B cell (primary cell): ENCODE results near the gene PPP2R2C. TPM values are rescaled to one million over a fixed set of nuclear protein-coding genes. Genes with fewer than 3 reads are reported as not detected.

ENCODE experiments used
- ATAC-seq: fragments of 200-7000 bp; cut with Tn5 transposase; one replicate; pipeline ENCODE4 v1.10.0; 2021; ENCODE audit warnings: low read depth, mild to moderate bottlenecking, moderate number of reproducible peaks, moderate library complexity
- CTCF ChIA-PET: fragments of 350-600 bp; sonication (Branson Sonifier 250); formaldehyde crosslinking; loops from one replicate; lab custom pipeline; 2021; ENCODE audit warnings: antibody characterized with exemption, inconsistent platforms; lab: Charles Lee
- POLR2A ChIA-PET: fragments of 350-600 bp; sonication (Branson Sonifier 250); formaldehyde crosslinking; loops from one replicate; lab custom pipeline; 2021; ENCODE audit warnings: antibody characterized with exemption; lab: Charles Lee
- DNase-seq: peaks from one replicate; pipeline ENCODE4 v3.0.0; 2013
- H2AFZ ChIP-seq: 2 replicates; pipeline ENCODE4 v1.6.1; 2012; ENCODE audit warnings: mild to moderate bottlenecking, low read depth, low read length; ENCODE audit not compliant: insufficient read depth, poor library complexity, severe bottlenecking
- H3K27ac ChIP-seq, 2 donors: 1 replicate in 1 of 2; 2 replicates in 1 of 2; pipeline ENCODE4 v1.5.1; 2012 to 2013; ENCODE audit warnings: low read length in 2 of 2, mild to moderate bottlenecking in 2 of 2, moderate library complexity in 1 of 2
- H3K27me3 ChIP-seq, 4 experiments: fragments of 200-600 bp in 1 of 4; sonication (generic) in 1 of 4; replicated peaks in 1 of 4; 1 replicate in 2 of 4; 2 replicates in 2 of 4; pipeline versions ENCODE4 v1.6.1 to v1.7.0; 2013 to 2016; ENCODE audit warnings: low read length in 3 of 4, mild to moderate bottlenecking in 2 of 4, mixed read lengths in 1 of 4, moderate library complexity in 1 of 4; ENCODE audit not compliant: insufficient read depth in 4 of 4, control insufficient read depth in 3 of 4; ENCODE audit errors: control extremely low read depth in 1 of 4
- H3K36me3 ChIP-seq, 2 experiments: replicated peaks in 1 of 2; 1 replicate in 1 of 2; 2 replicates in 1 of 2; pipeline versions ENCODE4 v1.6.1 to v1.7.1; 2013; ENCODE audit warnings: low read length in 1 of 2; ENCODE audit not compliant: insufficient read depth in 2 of 2, control insufficient read depth in 1 of 2; ENCODE audit errors: control extremely low read depth in 1 of 2, extremely low read depth in 1 of 2
- H3K4me1 ChIP-seq, 2 donors: fragments of 200-600 bp in 1 of 2; sonication (generic) in 1 of 2; 1 replicate in 1 of 2; 2 replicates in 1 of 2; pipeline versions ENCODE4 v1.5.1 to v1.6.1; 2013 to 2017; ENCODE audit warnings: low read length in 2 of 2; ENCODE audit not compliant: control insufficient read depth in 2 of 2, insufficient read depth in 2 of 2
- H3K4me2 ChIP-seq: replicated peaks from 2 replicates; pipeline ENCODE3; 2012; ENCODE audit warnings: mild to moderate bottlenecking, low read depth, low read length; ENCODE audit not compliant: poor library complexity, severe bottlenecking
- H3K4me3 ChIP-seq, 5 experiments: fragments of 200-600 bp in 1 of 5; sonication (generic) in 1 of 5; 1 replicate in 3 of 5; 2 replicates in 2 of 5; pipeline versions ENCODE4 v1.5.1 to v1.7.0; 2011 to 2016; ENCODE audit warnings: low read length in 4 of 5, mild to moderate bottlenecking in 4 of 5, low read depth in 2 of 5, control low read depth in 1 of 5, moderate library complexity in 1 of 5; ENCODE audit not compliant: insufficient read depth in 1 of 5; ENCODE audit errors: control extremely low read depth in 1 of 5, extremely low read depth in 1 of 5
- H3K79me2 ChIP-seq: fragments of 200-600 bp; sonication (generic); one replicate; pipeline ENCODE4 v1.6.0; 2016; ENCODE audit warnings: low read length; ENCODE audit not compliant: control insufficient read depth, insufficient read depth
- H3K9ac ChIP-seq: fragments of 200-600 bp; sonication (generic); 2 replicates; pipeline ENCODE4 v1.6.1; 2017; ENCODE audit warnings: mild to moderate bottlenecking, low read length, moderate library complexity
- H3K9me3 ChIP-seq, 3 donors: one replicate each; pipeline versions ENCODE4 v1.6.1 to v1.7.1; 2013; ENCODE audit warnings: low read length in 2 of 3; ENCODE audit not compliant: control insufficient read depth in 2 of 3, insufficient read depth in 1 of 3; ENCODE audit errors: control extremely low read depth in 1 of 3
- H4K20me1 ChIP-seq: 2 replicates; pipeline ENCODE4 v1.6.0; 2012; ENCODE audit warnings: mild to moderate bottlenecking, low read length; ENCODE audit not compliant: insufficient read depth, control insufficient read depth, poor library complexity, severe bottlenecking
- H3K27ac Mint-ChIP-seq: one replicate; pipeline ENCODE4 v1.8.0; 2021; ENCODE audit warnings: mixed read lengths
- H3K27me3 Mint-ChIP-seq: one replicate; pipeline ENCODE4 v1.8.0; 2021; ENCODE audit warnings: mixed read lengths
- H3K4me1 Mint-ChIP-seq: one replicate; pipeline ENCODE4 v1.8.0; 2021; ENCODE audit warnings: mixed read lengths
- H3K4me3 Mint-ChIP-seq: one replicate; pipeline ENCODE4 v1.8.0; 2021; ENCODE audit warnings: mixed read lengths
- H3K9me3 Mint-ChIP-seq: one replicate; pipeline ENCODE4 v1.8.0; 2022; ENCODE audit warnings: mixed read lengths; ENCODE audit not compliant: insufficient read depth
- EZH2 ChIP-seq: IDR thresholded peaks from 2 replicates; pipeline ENCODE4 v1.6.1; 2012; ENCODE audit warnings: borderline replicate concordance, low read depth, mild to moderate bottlenecking, moderate library complexity, low read length; ENCODE audit not compliant: insufficient read depth, poor library complexity, severe bottlenecking
- WGBS: methylation state at CpG from one replicate; pipeline ENCODE4 v1.1.5; 2013; ENCODE audit warnings: missing lambda C conversion rate; ENCODE audit not compliant: insufficient coverage; 5-methylcytosine and 5-hydroxymethylcytosine counted together
- intact Hi-C: fragments of 100-400 bp; cut with micrococcal nuclease; formaldehyde crosslinking; loops from one replicate; pipeline ENCODE4 v1.10.0; 2022
- polyA plus RNA-seq: library from polyadenylated mRNA; depleted of rRNA; stranded (reverse); fragments of >200 nt; gene quantifications from 2 replicates; pipeline ENCODE4 v1.2.3, GENCODE V29; 2012
- total RNA-seq, 2 donors: library from RNA; stranded (reverse); fragments of 120-200 nt in 1 of 2; gene quantifications; 1 replicate in 1 of 2; 2 replicates in 1 of 2; pipeline versions ENCODE4 v1.2.3 to v1.2.4, GENCODE V29; 2013 to 2022
- TF ChIP-seq, protein P1 (sequence below): fragments of 200-600 bp; IDR thresholded peaks from one replicate; pipeline ENCODE4 v1.8.0; 2022; ENCODE audit warnings: antibody characterized with exemption, mild to moderate bottlenecking

The PPP2R2C gene
- total and polyA plus RNA-seq, 2 donors (not counting 1 experiment from before 2014, with no cell fraction given) = not detected

DNA sequence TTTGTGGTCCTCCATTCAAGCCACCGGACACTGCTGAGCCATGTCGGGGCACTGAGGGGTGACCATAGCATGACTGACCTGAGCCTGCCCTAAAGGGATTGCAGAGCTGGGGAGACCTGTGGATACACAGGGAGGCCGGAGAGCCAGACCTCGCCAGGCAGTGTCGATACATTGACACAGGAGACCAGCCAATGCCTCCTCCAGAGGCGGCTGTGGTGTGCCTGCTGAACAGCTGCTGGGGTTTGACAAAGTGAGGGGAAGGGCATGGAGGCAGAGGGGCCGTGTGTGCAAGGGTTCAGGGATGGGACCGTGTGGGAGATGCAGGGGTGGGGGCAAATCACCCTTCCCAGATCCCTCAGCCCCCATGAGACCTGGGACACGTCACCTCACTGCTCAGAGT lies 48.0 kb downstream of the PPP2R2C start:
- H3K27ac Mint-ChIP-seq = no peak overlapping the region
- no peaks in the 10 kb centered on the region for H3K9me3 Mint-ChIP-seq
- no peak overlapping the region for H3K4me3 Mint-ChIP-seq

DNA sequence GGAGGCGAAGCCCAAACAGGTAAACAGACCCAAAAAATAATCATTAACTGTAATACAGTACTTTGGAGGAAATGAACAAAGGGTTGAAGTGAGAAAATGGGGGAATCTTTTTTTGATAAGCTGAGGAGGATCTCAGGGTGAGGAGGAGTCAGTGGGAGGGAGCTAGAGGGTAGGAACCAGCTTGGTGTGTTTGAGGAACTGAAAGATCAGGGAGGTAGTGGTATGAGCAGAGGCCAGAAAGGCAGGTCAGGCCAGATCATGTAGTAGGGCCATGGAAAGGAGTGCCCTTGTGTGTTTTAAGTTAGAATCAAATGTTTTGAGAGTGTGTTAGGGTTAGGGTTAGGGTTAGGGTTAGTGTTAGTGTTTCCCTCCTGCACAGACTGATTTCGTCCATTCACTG lies 48.8 kb downstream of the PPP2R2C start:
- DNase-seq = no peak
- Histone ChIP-seq H3K79me2 (no peaks in the 10 kb centered on the region), H4K20me1 (no peaks in the 10 kb centered on the region), H3K4me2 (no peak overlapping the region), H3K36me3 (no peaks in the 10 kb centered on the region), H3K27ac (no peak overlapping the region), H3K9me3 (peaks cover 0 to 11% (median 0%) of the 10 kb centered on the region in 3 donors), H3K9ac (no peak overlapping the region), H2AFZ (no peak overlapping the region), H3K4me3 (no peak overlapping the region), H3K4me1 (no peaks in the 10 kb centered on the region), H3K27me3 (no peaks in the 10 kb centered on the region)
- Mint-ChIP-seq H3K4me3 (no peak overlapping the region), H3K4me1 (no peaks in the 10 kb centered on the region), H3K9me3 (no peaks in the 10 kb centered on the region), H3K27me3 (no peaks in the 10 kb centered on the region), H3K27ac (no peak overlapping the region)
- no peak for TF ChIP-seq EZH2
- TF ChIP-seq, protein P1, sequence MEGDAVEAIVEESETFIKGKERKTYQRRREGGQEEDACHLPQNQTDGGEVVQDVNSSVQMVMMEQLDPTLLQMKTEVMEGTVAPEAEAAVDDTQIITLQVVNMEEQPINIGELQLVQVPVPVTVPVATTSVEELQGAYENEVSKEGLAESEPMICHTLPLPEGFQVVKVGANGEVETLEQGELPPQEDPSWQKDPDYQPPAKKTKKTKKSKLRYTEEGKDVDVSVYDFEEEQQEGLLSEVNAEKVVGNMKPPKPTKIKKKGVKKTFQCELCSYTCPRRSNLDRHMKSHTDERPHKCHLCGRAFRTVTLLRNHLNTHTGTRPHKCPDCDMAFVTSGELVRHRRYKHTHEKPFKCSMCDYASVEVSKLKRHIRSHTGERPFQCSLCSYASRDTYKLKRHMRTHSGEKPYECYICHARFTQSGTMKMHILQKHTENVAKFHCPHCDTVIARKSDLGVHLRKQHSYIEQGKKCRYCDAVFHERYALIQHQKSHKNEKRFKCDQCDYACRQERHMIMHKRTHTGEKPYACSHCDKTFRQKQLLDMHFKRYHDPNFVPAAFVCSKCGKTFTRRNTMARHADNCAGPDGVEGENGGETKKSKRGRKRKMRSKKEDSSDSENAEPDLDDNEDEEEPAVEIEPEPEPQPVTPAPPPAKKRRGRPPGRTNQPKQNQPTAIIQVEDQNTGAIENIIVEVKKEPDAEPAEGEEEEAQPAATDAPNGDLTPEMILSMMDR = no peak
- ATAC-seq = no peak
- ChIA-PET POLR2A (no interaction called here), CTCF (no interaction called here)
- no CpG with 5 or more reads among the region's 2 CpGs for WGBS
- intact Hi-C loops = no loop called here

More for the DNA sequence above, 48.0 kb downstream of the PPP2R2C start:
- no peak overlapping the region for H3K27ac ChIP-seq
- no peaks in the 10 kb centered on the region for H3K27me3 Mint-ChIP-seq
- DNase-seq (no peak), ATAC-seq (no peak)
- ChIA-PET CTCF (no interaction called here), POLR2A (no interaction called here)
- TF ChIP-seq EZH2 = no peak
- TF ChIP-seq, protein P1 = no peak
- H3K4me1 Mint-ChIP-seq = no peaks in the 10 kb centered on the region
- no peak overlapping the region for H2AFZ ChIP-seq
- no peaks in the 10 kb centered on the region for H3K36me3 ChIP-seq
- H3K9ac ChIP-seq = no peak overlapping the region
- WGBS = 93% methylated on average over 5 of the region's 9 CpGs
- H3K79me2 ChIP-seq = no peaks in the 10 kb centered on the region
- intact Hi-C loops = no loop called here
- no peaks in the 10 kb centered on the region for H3K4me1 ChIP-seq
- peaks cover 0 to 11% (median 0%) of the 10 kb centered on the region in 3 donors for H3K9me3 ChIP-seq
- no peaks in the 10 kb centered on the region for H3K27me3 ChIP-seq
- H3K4me3 ChIP-seq = no peak overlapping the region
- no peak overlapping the region for H3K4me2 ChIP-seq
- H4K20me1 ChIP-seq = no peaks in the 10 kb centered on the region
